GM19099 (cell line): ENCODE data around the gene HK1.

Experiments used
- POLR2A ChIP-seq: IDR thresholded peaks from 3 replicates; pipeline ENCODE4 v1.6.1; 2011; ENCODE audit warnings: low read depth; ENCODE audit not compliant: insufficient read length; ENCODE audit errors: extremely low read depth

The HK1 gene

GRCh38 chr10:69439813-69440506 lies 161.7 kb downstream of the HK1 start:
- no peak for TF ChIP-seq POLR2A

- TF ChIP-seq POLR2A: no peak
Measured at GRCh38 chr10:69443354-69443753, 165.1 kb downstream of the HK1 start.

GRCh38 chr10:69445041-69445440 lies 166.7 kb downstream of the HK1 start:
- TF ChIP-seq POLR2A: no peak

DNA sequence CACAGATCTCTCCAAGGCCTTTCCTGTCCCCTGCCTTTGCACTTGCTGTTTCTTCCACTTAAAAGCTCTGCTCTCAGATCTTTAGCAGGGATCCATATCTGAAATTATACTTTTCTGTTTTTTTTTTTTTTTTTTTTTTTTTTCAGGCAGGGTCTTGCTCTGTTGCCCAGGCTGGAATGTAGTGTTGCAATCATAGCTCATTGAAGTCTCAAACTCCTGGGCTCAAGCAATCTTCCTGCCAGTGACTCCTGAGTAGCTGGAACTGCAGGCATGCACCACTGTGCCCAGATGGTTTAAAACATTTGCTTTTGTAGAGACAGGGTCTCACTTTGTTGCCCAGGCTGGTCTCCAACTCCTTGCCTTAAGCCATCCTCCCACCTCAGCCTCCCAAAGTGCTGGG lies 167.9 kb downstream of the HK1 start:
- no peak for TF ChIP-seq POLR2A

GRCh38 chr10:69446650-69447151 lies 168.4 kb downstream of the HK1 start:
- TF ChIP-seq POLR2A: no peak

DNA sequence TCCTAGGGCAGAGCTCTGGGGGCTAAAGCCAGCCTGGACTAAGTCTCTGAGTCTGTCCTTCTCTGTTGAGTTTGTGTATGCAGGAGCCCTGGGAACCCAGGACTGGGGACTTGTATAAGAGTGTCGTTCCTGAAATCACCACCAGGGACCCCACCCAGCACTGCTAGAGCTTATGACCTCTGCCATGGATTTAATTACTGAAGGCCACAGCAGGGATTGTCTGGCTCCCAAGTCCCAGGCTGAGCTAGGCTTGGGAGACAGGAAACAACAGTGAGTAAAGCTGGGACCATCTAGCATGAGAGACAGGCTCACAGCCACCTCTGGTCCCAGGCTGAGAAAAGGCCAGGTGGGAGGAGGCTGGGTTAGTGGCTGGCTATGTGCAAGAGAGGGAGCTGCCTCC lies 171.5 kb downstream of the HK1 start:
- no peak for TF ChIP-seq POLR2A

DNA sequence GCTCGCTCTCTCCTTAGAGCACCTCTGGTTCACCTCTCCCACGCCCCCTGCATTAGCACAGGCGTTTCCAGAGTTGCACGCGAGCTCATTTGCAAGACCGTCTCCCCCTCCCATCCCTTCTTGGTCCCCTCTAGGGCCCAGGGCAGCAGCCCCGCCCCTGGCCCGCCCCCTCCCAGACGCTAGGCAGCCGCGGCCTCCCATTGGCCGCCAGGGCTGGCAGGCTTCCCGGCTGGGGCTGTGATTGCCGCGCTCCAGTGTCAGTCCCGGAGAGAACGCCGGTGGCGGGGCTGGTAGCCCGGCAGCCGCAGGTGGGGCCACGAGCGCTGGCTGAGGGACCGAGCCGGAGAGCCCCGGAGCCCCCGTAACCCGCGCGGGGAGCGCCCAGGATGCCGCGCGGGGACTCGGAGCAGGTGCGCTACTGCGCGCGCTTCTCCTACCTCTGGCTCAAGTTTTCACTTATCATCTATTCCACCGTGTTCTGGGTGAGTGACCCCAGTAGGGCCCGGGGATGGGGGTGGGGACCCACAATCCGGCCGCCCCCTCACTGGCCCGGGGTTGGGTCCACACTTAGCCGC lies 173.0 kb downstream of the HK1 start, which contains the start of gene TSPAN15:
Gene TSPAN15, plus strand, starts transcription at position 257 of the 575 bp plus-strand sequence. Its CDS starts 130 bp downstream, at position 387.
- no peak for TF ChIP-seq POLR2A
